Lower lobe of right lung (tissue), 2 donors: ENCODE results near the gene HK2. TPM values are rescaled to one million over a fixed set of nuclear protein-coding genes. Genes with fewer than 3 reads are reported as not detected.

ENCODE experiments used
- ATAC-seq, 2 donors: fragments of 200-7000 bp; cut with Tn5 transposase; one replicate each; pipeline ENCODE4 v1.9.1; 2020 to 2022; ENCODE audit warnings: mild to moderate bottlenecking in 2 of 2, moderate library complexity in 2 of 2
- DNase-seq: peaks from one replicate; pipeline ENCODE4 v3.0.0-alpha.2; 2020
- H3K27ac ChIP-seq: fragments of 200-600 bp; one replicate; pipeline ENCODE4 v1.8.0; 2022
- H3K27me3 ChIP-seq: fragments of 200-600 bp; one replicate; pipeline ENCODE4 v1.8.0; 2022; ENCODE audit warnings: low read depth
- H3K36me3 ChIP-seq: fragments of 200-600 bp; one replicate; pipeline ENCODE4 v1.8.0; 2022; ENCODE audit warnings: mild to moderate bottlenecking
- H3K4me1 ChIP-seq: fragments of 200-600 bp; one replicate; pipeline ENCODE4 v1.8.0; 2022
- H3K4me3 ChIP-seq: fragments of 200-600 bp; one replicate; pipeline ENCODE4 v1.8.0; 2022; ENCODE audit warnings: mild to moderate bottlenecking
- H3K9me3 ChIP-seq: fragments of 200-600 bp; one replicate; pipeline ENCODE4 v1.8.0; 2022
- intact Hi-C: fragments of 100-400 bp; cut with DNase I; formaldehyde crosslinking; loops from one replicate; pipeline ENCODE4 v1.11.0; 2022
- total RNA-seq: library from RNA; stranded (reverse); fragmentation: NEBNext Ultra II Directional; extraction: Animal tissue kit (Norgen Biotek cat#: 25700); gene quantifications from one replicate; pipeline ENCODE4 v1.2.1, GENCODE V29; 2021
- TF ChIP-seq, protein P1 (sequence below): fragments of 200-600 bp; IDR thresholded peaks from one replicate; pipeline ENCODE4 v1.8.0; 2022; ENCODE audit warnings: antibody characterized with exemption, mild to moderate bottlenecking
- donor health status: DM: no; HTN: yes; CAD: no; lungs with severe emphysema.

HK2 gene
- total RNA-seq, 1 donor from 2014 or later = 86.7 TPM

DNA sequence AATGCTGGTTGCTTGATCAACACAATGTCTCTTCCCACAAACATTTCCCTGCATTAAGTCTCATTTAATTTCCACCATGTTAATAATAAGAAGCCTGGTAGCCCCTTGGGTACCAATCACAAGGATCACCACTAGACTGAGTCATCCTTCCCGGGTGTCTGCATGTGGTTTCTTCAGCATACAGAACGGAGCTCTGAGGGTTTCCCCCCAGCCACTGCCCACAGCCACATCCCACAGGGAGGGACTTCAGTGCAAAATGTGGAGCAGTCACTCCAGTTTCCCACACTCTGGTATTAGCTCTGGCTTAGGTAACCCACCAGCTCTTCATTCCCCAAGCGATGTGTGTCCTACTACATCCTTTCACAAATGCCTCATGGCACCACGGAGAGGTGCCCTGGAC, 81.8 kb downstream of the HK2 start:
- Histone ChIP-seq H3K9me3 (no peaks in the 10 kb centered on the region), H3K27me3 (peaks cover 4% of the 10 kb centered on the region), H3K27ac (no peak overlapping the region), H3K4me3 (no peak overlapping the region), H3K4me1 (peaks cover 7% of the 10 kb centered on the region), H3K36me3 (no peaks in the 10 kb centered on the region)
- TF ChIP-seq, protein P1, sequence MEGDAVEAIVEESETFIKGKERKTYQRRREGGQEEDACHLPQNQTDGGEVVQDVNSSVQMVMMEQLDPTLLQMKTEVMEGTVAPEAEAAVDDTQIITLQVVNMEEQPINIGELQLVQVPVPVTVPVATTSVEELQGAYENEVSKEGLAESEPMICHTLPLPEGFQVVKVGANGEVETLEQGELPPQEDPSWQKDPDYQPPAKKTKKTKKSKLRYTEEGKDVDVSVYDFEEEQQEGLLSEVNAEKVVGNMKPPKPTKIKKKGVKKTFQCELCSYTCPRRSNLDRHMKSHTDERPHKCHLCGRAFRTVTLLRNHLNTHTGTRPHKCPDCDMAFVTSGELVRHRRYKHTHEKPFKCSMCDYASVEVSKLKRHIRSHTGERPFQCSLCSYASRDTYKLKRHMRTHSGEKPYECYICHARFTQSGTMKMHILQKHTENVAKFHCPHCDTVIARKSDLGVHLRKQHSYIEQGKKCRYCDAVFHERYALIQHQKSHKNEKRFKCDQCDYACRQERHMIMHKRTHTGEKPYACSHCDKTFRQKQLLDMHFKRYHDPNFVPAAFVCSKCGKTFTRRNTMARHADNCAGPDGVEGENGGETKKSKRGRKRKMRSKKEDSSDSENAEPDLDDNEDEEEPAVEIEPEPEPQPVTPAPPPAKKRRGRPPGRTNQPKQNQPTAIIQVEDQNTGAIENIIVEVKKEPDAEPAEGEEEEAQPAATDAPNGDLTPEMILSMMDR = no peak
- intact Hi-C loops = loop anchor here (10.0 kb wide), 1 partner anchor 489 kb away; no protein-coding TSS in a partner anchor
- ATAC-seq = no peak
- no peak for DNase-seq

GRCh38 chr2:74916394-74916793, 82.5 kb downstream of the HK2 start:
- TF ChIP-seq, protein P1 = no peak
- DNase-seq (no peak), ATAC-seq (no peak)
- Histone ChIP-seq H3K4me1 (peaks cover 7% of the 10 kb centered on the region), H3K27me3 (peaks cover 4% of the 10 kb centered on the region), H3K9me3 (no peaks in the 10 kb centered on the region), H3K4me3 (no peak overlapping the region), H3K36me3 (no peaks in the 10 kb centered on the region), H3K27ac (no peak overlapping the region)
- intact Hi-C loops = loop anchor here (10.0 kb wide), 1 partner anchor 488 kb away; no protein-coding TSS in a partner anchor

DNA sequence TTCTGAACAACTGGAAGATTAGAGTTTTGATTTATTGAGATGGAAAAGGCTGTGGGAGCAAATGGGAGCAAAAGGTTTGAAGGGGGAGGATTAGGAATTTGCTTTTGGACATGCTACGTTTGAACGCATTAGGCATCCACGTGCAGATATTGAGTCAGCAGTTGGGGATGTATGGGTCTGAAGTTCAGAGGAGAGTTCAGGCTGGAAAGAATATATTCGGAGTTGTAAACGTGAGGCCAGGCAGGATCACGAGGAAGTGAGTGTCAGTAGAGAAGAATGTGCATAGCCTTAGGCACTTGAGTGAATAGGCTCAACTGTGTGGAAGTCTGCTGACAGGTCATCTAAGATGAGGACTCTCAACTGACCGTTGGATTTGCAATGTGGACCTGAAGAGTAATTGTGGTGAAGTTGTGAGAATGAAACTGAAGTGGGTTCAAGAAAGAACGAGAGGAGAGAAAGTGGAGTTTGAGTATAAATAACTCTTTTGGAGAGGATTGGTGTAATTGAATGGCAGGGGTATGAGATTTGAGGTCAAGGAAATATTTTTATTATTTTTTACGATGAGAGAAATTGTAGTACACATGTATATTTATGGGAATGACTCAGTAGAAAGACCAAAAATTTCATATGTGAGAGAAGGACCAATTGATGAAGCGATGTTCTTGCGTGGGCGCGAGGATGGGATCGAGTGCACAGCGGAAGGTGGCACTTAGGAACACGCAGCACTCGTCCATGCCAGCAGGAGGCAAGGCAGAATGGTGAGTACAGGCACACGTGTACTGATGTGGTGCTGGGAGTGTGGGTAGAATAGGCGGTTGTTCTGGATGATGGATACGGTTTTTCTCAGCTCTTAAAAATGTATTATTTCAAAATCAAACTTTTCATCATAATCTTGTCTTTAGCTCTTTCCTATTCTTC, 84.0 kb downstream of the HK2 start:
- DNase-seq (no peak), ATAC-seq (peak; percentile 48 to 65)
- H3K4me3 ChIP-seq = no peak overlapping the region
- no peaks in the 10 kb centered on the region for H3K36me3 ChIP-seq
- H3K27me3 ChIP-seq = peaks cover 4% of the 10 kb centered on the region
- no peaks in the 10 kb centered on the region for H3K9me3 ChIP-seq
- peaks cover 7% of the 10 kb centered on the region for H3K4me1 ChIP-seq
- intact Hi-C loops = loop anchor here (10.0 kb wide), 1 partner anchor 487 kb away; no protein-coding TSS in a partner anchor
- no peak overlapping the region for H3K27ac ChIP-seq
- TF ChIP-seq, protein P1 = no peak

DNA sequence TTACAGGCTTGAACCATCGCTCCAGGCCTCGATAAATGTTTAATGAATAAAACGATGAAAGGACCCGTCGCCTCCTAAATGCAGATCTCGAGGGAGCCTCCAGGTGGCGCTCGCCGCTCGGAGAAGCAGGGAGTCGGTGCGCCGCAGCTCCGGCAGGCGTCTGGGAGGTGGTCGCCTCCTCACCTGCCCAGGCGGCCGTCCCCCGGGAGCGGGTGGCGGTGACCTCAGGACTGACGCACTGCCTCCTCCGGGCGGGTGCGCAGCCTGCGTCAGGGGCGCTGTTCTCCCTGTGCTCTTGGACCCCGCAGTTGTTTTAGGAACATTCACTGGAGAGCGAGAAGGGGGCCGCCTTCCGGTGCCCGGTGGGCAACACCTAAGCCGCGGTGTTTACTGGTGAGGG, 85.9 kb downstream of the HK2 start:
- H3K27me3 ChIP-seq = peaks cover 4% of the 10 kb centered on the region
- H3K36me3 ChIP-seq = no peaks in the 10 kb centered on the region
- intact Hi-C loops = loop anchor here (10.0 kb wide), 1 partner anchor 485 kb away; no protein-coding TSS in a partner anchor
- no peak overlapping the region for H3K27ac ChIP-seq
- DNase-seq = peak; percentile 83
- H3K4me1 ChIP-seq = peaks cover 7% of the 10 kb centered on the region
- peak; percentile 77 to 78 for ATAC-seq
- TF ChIP-seq, protein P1 = peak; percentile 92
- no peaks in the 10 kb centered on the region for H3K9me3 ChIP-seq
- H3K4me3 ChIP-seq = peak overlapping the region; percentile 46

DNA sequence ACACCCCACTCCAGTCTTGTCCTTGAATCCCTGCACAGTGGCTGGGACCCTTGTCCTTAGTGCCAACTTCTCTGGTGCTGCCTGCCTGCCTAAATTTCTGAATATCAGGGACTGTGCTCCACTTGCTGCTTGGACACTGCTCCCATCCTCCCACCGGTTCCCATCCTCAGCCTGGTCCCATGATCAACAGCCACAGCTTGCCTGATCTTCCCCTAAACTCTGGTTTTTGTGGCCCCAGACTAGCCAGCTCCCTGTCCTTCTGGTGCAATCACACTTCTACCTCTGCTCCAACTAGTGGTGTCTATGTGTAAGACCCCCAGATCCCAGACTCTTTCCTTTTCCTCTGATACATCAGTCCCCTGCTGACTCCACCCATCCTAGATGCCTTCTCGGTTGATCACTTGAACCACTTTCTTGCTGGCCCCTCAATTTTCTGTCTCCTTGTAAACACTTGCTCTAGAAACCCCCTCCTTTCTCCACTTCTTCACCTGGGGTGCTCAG, 87.4 kb downstream of the HK2 start:
- Histone ChIP-seq H3K36me3 (no peaks in the 10 kb centered on the region), H3K9me3 (no peaks in the 10 kb centered on the region), H3K4me1 (peaks cover 7% of the 10 kb centered on the region), H3K4me3 (no peak overlapping the region), H3K27ac (no peak overlapping the region), H3K27me3 (peaks cover 4% of the 10 kb centered on the region)
- ATAC-seq = no peak
- TF ChIP-seq, protein P1 = no peak
- DNase-seq = no peak
- intact Hi-C loops = no loop called here
